NB4 (cell line): ENCODE results near the gene ARHGAP15.

Experiments
- DNase-seq: peaks from one replicate; pipeline ENCODE4 v3.0.0; 2010; ENCODE audit warnings: low read depth
- H3K4me3 ChIP-seq: one replicate; pipeline ENCODE4 v1.5.1; 2011; ENCODE audit warnings: mild to moderate bottlenecking, low read depth, low read length, moderate library complexity
- MYC ChIP-seq: IDR thresholded peaks from 2 replicates; pipeline ENCODE4 v1.6.1; 2011; ENCODE audit warnings: low read depth, low read length
- POLR2A ChIP-seq: IDR thresholded peaks from 2 replicates; pipeline ENCODE4 v1.6.1; 2011; ENCODE audit warnings: mild to moderate bottlenecking; ENCODE audit not compliant: insufficient read length; ENCODE audit errors: extremely low read depth
- TF ChIP-seq, protein P1 (sequence below): IDR thresholded peaks from 2 replicates; pipeline ENCODE4 v1.6.1; 2011; ENCODE audit warnings: low read depth, low read length
- TF ChIP-seq, protein P2 (sequence below): IDR thresholded peaks from one replicate; pipeline ENCODE4 v1.5.1; 2012; ENCODE audit warnings: low read depth, low read length

The ARHGAP15 gene

DNA sequence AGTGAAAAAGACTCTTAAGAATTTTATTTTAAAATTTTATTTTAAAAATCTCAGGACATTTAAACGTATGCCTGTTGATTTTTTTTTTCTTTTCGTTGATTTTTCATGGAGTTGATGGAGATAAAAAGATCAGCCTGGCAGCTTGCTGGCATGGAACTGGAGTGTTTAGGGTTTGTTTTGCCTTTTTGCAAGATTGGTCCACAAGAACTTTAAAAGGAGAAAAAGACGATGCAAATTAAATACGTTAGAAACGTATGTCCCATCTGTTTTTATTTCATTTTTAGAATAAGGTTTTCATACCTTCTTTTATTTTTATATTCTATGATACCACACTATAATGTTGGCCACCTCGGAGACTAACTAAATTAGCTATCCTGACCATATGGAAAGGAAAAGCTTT is 254.9 kb downstream of the ARHGAP15 start:
- no peak overlapping the region for H3K4me3 ChIP-seq
- DNase-seq, result no peak
- TF ChIP-seq MYC, result no peak
- TF ChIP-seq, protein P1, sequence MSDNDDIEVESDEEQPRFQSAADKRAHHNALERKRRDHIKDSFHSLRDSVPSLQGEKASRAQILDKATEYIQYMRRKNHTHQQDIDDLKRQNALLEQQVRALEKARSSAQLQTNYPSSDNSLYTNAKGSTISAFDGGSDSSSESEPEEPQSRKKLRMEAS, result no peak
- TF ChIP-seq, protein P2, sequence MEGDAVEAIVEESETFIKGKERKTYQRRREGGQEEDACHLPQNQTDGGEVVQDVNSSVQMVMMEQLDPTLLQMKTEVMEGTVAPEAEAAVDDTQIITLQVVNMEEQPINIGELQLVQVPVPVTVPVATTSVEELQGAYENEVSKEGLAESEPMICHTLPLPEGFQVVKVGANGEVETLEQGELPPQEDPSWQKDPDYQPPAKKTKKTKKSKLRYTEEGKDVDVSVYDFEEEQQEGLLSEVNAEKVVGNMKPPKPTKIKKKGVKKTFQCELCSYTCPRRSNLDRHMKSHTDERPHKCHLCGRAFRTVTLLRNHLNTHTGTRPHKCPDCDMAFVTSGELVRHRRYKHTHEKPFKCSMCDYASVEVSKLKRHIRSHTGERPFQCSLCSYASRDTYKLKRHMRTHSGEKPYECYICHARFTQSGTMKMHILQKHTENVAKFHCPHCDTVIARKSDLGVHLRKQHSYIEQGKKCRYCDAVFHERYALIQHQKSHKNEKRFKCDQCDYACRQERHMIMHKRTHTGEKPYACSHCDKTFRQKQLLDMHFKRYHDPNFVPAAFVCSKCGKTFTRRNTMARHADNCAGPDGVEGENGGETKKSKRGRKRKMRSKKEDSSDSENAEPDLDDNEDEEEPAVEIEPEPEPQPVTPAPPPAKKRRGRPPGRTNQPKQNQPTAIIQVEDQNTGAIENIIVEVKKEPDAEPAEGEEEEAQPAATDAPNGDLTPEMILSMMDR, result no peak
- no peak for TF ChIP-seq POLR2A

DNA sequence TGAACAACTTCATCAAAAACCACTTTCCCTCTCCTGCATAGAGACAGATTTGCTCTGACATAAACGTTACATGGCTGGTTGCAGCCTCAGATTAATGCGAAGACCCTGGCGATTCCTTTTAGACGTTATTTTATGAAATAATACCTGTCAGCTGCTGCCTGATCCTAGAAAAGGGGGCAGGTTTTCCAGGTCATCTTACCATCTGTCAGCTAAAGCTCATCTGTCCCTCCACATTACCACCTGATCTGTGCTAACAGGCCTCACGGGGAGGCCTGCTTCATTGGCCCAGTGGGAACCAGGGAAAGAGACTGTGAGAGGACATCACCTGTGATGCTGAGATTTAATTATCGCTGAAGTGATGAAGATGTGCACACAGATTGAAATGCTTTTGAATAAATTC is 261.0 kb downstream of the ARHGAP15 start:
- no peak overlapping the region for H3K4me3 ChIP-seq
- DNase-seq, result no peak
- TF ChIP-seq, protein P2, result no peak
- TF ChIP-seq, protein P1, result no peak
- TF ChIP-seq POLR2A (no peak), MYC (no peak)

DNA sequence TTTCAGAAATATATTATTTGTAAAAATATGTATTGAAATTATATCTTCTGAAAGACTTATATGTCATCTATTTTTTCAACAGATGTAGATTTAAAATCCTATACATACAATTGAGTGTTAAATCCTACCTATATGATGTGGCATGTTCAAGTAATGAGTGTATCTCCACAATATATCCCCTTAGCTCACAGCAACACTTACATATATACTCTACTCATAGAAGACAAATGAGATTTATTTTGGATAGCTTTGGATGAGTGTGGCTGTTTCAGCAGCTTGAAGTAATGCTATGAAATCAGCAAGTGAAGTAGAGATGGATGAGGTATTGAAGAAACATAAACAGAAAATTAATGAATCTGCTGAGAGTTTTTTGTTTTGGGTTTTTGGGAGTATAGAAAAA is 263.1 kb downstream of the ARHGAP15 start:
- H3K4me3 ChIP-seq, result no peak overlapping the region
- TF ChIP-seq, protein P1, result no peak
- TF ChIP-seq, protein P2, result no peak
- TF ChIP-seq POLR2A (no peak), MYC (no peak)
- no peak for DNase-seq

DNA sequence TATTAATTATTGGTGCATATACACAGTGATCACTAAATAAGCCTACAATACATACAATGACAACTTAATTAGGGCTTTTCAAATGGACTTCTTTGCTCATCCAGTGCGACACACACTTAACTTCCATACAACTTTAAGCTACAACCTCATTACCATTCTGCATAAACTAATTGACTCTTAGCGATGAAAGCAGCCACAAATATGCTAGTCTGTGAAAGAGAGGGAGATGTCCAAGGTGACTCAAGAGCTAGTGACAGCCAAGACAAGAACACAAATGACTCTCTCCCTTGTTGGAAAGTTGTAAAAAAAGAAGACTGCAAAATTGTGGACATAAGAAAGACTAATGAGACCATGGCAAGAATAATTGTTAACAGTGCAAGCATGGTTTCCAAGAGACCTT is 264.8 kb downstream of the ARHGAP15 start:
- TF ChIP-seq, protein P2, result no peak
- TF ChIP-seq POLR2A (no peak), MYC (no peak)
- TF ChIP-seq, protein P1, result no peak
- no peak for DNase-seq
- no peak overlapping the region for H3K4me3 ChIP-seq

DNA sequence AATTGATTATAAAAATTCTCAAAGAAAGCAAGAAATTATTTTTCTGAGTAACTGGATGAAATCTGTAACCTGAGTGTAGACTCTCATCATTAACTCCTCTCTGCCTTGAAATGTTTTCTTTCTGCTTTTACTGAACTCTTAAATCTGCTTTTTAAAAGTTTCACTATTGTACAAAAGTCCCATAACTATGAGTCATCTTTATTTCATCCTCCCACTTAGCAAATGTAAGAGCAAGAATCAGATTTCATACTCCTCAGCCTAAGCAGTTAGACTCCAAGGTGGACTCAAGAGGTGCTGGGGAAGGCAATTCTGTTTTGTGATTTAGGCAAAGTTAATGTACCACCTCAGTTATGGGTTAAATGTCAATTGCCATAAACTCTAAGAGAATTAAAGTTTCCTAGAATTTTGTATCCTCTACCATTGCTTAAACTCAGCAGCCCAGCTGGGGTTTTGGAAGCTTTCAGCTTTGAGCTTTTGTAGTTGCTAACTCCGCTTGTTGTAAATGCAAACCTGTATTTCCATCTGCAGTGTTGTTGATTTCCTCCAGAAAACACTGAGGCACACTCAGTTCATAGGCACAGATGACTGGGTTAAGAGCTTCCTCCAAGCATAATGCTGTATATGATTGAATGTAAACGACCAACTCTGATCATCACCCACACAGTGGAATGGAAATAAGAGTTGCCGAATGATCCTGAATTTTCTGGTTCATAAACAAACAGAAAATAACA is 268.8 kb downstream of the ARHGAP15 start:
- TF ChIP-seq POLR2A, result no peak
- no peak for TF ChIP-seq MYC
- TF ChIP-seq, protein P1, result no peak
- TF ChIP-seq, protein P2, result no peak
- no peak overlapping the region for H3K4me3 ChIP-seq
- no peak for DNase-seq
